NCI-H2029 treated with DMSO at 0.1 percent for 48 hours (cell line): Measurements from ENCODE around the gene AP3S1.
"Not testable (repeated sequence)": the region's sequence is repeated elsewhere in the genome, so short reads cannot be mapped to it uniquely, and the experiment has no call there.

ENCODE experiments used
- DNase-seq: peaks from one replicate; lab custom pipeline; 2025; lab: John Stamatoyannopoulos, UW

AP3S1 gene

DNA sequence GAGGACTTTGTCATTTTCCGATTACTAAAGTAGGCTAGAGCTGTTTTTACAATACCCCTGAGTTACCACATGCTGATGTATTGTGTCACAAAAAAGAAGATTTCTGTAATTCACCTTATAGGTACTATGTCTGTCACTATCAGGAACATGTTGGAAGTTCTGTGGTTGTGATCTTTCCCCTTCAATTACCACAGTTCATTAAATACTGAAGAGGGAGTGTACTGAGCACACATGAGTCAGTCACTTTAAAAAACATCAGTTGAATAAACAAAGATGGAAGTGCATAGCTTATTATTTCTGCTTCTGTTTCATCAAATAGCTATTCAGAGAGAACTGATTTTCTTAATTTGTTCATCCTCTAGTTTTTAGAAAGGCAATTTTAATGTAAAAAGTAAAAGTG is 31.7 kb downstream of the AP3S1 start:
- DNase-seq = peak; percentile 49

DNA sequence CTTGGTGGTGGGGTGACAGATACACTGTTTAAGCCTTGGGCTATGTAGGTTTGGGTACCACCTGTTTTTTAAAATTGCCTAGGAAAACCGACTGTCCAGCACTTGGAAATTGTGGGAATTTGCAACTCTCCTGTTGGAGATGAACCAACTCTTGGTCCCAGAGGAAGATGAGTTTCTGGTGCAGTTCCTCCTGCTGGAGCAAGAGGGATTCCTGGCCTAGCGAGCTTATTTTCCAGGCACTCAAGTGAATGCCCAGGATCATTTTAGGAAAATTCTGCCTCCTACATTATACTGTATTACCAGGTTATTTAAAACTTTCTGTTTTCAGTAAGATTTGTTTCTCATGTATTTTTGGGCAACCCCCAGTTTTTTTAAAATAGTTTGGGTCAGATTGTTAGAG is 33.7 kb downstream of the AP3S1 start:
- DNase-seq = no peak

DNA sequence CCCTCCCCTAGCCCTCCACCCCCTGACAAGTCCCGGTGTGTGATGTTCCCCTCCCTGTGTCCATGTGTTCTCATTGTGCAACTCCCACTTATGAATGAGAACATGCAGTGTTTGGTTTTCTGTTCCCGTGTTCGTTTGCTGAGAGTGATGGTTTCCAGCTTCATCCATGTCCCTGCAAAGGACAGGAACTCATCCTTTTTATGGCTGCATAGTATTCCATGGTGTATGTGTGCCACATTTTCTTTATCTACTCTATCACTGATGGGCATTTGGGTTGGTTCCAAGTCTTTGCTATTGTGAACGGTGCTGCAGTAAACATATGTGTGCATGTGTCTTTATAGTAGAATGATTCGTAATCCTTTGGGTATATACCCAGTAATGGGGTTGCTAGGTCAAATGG is 35.6 kb downstream of the AP3S1 start:
- not testable (repeated sequence) for DNase-seq

DNA sequence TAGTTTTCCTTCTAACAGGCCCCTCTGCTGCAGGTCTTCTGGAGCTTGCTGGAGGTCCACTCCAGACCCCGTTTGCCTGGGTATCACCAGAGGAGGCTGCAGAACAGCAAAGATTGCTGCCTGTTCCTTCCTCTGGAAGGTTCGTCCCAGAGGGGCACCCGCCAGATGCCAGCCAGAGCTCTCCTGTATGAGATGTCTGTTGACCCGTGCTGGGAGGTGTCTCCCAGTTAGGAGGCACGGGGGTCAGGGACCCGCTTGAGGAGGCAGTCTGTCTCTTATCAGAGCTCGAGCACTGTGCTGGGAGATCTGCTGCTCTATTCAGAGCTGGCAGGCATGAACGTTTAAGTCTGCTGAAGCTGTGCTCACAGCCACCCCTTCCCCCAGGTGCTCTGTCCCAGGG is 40.7 kb downstream of the AP3S1 start:
- DNase-seq = not testable (repeated sequence)

DNA sequence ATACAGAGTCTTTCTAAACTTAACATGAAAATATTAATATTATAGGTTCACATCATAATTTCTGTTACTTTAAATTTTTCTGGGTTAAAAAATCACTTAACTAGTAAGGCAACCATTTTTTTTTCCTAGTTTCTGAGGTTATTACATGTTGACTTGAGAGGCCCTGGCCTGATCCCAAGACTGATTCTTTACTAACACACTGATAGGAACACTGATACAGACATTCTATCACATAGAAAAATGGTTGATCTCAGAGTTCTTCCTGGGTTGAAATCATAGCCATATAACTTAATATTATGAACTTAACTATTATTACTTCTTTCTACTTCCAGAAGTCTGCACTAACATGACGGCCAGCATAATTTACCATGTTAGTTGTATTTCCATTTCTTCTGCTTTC is 43.0 kb downstream of the AP3S1 start:
- no peak for DNase-seq

DNA sequence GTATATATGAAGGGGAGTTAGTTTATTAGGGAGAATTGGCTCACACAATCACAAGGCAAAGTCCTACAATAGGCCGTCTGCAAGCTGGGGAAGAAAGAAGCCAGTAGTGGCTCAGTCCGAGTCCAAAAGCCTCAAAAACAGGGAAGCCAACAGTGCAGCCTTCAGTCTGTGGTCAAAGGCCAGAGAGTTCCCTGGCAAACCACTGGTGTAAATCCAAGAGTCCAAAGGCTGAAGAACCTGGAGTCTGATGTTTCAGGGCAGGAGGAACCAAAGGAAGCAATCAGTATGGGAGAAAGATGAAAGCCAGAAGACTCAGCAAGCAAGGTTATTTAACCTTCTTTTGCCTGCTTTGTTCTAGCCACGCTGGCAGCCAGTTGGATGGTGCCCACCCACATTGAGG is 43.5 kb downstream of the AP3S1 start:
- DNase-seq = not testable (repeated sequence)

DNA sequence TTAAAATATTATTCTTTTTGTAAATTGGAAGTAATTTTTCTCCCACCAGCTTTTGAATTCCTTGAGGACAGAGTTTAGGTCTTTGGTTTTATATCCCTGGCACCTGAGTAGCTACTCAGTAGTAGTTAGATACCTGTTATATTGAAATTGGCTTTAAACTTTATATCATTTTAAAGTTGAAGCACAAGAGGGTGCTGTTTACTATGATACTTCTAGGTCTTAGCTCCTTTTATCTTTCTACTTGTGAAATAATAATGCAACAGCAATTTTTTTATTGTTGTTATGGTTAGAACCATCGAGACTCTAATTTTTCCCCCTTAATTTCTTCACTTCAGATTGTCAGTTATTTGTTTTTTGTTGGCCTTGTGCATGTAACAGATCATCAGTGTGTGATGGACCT is 46.3 kb downstream of the AP3S1 start:
- DNase-seq = no peak

DNA sequence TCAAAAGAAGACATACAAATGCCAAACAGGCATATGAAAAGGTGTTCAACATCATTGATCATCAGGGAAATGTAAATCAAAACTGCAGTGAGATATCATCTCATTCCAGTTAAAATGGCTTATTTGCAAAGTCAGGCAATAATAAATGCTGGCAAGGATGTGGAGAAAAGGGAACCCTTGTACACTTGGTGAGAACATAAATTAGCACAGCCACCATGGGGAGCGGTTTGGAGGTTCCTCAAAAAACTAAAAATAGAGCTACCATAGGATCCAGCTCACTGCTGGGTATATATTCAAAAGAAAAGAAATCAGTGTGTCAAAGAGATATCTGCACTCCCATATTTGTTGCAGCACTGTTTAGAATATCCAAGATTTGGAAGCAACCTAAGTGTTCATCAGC is 50.3 kb downstream of the AP3S1 start:
- no peak for DNase-seq

DNA sequence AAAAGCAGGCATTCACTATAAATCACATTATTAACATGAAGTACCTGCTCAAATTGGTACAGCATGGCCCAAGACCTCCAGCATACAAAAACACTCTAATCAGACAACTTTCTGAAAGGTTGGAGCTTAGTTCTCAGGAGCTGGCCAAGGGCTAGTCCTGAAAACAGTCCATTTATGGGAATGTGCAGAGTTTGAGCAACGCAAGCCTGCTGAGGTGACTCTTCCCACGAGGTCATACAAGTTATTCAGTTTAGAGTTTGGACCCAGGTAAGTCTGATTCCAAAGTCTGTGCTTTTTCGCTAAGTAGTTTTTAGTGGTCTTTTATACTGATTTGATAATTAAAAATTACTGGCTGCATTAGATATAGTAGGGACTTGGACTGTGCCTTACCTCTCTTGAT is 52.6 kb downstream of the AP3S1 start:
- no peak for DNase-seq

DNA sequence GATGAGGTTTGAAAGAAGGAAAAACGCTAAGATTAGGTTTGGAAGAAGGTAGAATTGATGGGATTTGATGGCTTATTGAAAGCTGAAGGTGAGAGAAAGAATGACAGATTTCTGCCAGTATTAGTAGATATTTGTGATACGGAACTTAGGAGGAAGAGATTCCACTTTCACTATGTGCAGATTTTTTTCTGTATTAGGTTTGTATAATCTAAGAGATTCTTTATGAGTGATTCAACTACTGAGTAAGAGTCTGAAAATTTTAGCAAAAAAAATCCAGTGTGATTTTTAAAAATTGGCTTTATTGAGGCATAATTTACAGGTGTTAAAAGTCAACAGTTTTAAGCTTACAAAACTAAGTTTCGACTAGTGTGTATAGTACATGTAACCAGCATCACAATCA is 54.1 kb downstream of the AP3S1 start:
- no peak for DNase-seq

DNA sequence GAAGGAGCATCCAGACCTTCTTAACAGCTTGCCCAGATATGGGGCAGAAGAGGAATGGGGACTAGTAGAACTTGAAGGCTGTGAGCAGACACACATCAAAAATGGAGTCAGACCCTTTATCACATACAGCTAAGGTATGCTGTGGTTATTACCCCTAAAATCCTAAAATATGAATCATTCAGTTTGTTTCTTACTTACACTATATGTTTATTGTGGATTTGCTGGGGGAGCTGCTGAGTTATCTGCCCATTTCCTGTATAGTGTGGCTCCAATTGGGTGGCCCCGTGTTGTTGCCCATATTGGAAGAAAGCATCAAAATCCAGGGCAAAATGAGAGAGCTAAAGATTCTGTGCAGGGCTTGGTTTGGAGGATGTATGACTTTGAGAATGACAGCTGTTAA is 56.9 kb downstream of the AP3S1 start:
- DNase-seq = no peak

DNA sequence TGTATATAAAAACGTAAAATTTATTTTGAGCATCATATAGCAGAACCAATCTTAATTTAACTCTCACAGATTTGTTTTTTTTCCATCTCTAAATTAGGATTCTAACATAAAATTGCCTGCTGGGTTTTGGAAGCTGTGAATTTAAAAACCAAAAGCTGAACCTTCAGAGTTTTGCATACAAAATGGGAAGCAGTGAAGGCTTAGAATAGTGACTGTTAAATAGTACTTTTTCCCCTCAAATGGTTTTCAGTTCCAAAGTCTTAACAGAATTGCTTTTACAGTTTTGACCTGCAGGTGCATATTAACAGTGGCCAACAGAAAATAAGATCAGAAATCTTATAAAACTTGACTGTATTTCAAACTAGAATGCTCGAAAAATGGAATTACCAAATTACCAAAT is 65.4 kb downstream of the AP3S1 start:
- DNase-seq = no peak

DNA sequence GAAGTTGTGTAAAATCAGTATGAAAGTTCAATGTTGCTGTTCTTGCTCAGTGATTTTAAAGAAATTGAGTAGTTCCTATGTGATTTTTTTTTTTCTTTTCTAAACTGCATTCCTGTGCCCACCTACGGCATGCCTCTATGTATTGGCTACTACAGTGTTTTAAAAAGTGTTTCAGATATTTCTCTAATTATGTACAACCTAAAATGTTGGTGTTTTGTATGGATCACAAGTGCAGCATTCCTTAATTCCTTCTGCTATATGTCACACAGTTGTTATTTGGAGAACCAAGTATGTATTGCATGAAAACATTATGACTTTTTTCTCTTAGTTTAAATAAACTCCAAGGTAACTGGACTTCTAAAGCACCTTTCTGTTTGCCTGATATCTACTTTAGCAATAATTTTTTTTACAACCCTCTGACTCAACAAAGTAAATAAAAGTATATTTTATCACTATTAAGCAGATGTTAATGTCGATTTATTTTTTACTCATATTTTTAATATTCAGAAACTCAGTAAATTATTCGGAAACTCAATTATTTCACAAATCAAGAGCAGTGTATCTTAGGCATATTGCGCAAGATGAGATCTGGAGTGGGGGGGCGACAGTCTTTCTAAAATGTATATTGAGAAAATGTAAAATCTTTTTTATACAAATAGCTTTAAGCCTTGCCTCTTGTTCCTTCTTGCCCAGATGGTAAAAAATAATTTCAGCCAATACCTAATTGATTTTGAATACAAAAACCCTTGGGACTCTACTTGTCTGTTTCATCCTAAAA is 72.1 kb downstream of the AP3S1 start:
- not testable (repeated sequence) for DNase-seq

DNA sequence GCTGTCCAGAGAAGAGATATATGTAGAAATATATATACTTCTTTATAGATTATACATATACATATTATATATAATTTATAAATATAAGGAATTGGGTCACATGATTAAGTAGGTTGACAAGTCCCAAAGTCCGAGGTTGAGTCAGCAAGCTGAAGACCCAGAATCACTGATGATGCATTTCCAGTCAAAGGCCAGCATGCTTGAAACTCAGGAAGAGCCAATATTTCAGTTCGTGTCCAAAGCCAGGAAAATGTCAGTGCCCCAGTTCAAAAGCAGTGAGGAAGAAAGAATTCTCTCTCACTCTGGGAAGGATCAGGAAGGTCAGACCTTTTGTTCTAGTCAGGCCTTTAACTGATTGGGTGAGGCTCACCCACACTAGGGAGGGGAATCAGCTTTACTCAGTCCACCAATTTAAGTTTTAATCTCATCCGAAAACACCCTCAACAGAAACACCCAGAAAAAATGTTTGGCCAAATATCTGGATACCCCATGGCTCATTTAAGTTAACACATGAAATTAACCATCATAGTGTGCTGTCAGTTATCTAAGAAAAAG is 78.5 kb downstream of the AP3S1 start:
- no peak for DNase-seq

DNA sequence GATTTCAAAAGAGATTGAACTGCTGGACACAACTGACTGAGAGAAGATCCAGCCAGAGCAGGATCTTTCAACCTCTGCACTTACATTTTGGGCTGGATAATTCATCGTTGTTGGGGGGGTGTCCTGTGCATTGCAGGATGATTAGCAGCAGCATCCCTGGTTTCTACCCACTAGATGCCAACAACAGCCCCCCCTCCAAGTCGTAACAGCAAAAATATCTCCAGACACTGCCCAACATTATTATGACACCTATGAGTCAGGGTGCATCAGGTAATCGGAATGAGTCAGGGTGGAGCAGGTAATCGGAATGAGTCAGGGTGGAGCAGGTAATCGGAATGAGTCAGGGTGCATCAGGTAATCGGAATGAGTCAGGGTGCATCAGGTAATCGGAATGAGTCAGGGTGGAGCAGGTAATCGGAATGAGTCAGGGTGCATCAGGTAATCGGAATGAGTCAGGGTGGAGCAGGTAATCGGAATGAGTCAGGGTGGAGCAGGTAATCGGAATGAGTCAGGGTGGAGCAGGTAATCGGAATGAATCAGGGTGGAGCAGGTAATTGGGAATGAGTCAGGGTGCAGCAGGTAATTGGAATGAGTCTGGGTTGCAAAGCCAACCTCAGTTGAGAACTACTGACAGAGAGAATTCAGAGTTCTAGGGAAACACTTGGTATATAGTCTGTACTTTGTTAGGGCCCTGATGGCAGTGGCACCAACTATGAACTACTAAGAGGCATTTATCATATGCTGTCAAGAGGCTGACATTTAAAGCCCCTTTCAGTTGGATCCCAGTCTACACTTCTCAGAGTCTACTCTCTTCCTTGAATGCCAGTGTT is 87.1 kb downstream of the AP3S1 start:
- not testable (repeated sequence) for DNase-seq

DNA sequence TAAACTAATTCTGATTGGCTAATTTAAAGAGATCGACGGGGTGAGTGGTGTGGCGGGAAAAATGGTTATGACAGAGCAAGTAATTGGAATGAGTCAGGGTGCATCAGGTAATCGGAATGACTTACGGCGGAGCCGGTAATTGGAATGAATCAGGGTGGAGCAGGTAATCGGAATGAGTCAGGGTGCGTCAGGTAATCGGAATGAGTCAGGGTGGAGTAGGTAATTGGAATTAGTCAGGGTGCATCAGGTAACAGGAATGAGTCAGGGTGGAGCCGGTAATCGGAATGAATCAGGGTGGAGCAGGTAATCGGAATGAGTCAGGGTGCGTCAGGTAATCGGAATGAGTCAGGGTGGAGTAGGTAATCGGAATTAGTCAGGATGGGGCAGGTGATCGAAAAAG is 88.4 kb downstream of the AP3S1 start:
- DNase-seq = not testable (repeated sequence)

DNA sequence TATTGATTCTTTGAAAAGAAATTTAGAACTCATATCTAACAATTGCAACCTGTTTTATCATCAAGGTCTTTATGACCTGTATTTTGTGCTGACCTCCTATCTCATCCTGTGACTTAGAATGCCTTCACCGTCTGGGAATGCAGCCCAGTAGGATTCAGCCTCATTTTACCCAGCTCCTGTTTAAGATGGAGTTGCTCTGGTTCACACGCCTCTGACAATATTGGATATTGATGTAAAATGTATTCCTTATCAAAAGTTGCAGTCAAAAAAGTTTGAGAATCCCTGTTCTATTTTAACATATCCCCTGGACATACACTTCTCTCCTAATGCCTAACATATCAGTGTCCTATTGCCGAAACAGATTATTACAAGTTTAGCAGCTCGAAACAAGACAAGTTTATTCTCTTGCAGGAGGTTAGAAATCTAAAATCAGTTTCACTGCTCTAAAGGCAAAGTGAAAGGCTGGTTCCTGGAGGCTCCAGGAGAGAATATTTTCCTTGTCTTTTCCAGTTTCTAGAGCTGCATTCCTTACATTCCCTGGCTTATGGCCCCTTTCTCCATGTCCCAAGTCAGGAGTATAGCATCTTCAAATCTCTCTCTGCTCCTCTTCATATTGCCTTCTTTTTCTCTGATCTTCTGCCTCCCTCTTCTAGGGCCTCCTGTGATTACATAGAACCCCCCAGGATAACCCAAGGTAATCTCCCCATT is 89.0 kb downstream of the AP3S1 start:
- DNase-seq = no peak

DNA sequence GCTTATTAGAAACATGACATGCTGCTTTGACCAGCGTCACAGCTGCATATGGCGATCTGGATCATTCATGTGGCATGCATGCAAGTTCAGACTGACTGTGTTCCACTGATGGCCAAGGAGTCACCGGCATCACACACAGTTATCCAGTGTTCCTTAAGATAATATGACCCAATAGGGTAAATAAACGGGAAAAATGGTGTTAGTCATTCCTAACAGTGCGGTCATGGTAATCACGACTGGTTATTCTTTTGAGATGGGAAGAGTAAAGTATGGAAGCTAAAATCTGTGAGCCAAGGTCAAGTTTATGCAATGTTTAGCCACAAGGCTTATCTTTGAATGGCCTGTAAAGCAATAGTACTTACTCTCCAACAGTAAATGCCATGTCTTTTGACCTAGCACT is 91.3 kb downstream of the AP3S1 start:
- no peak for DNase-seq

DNA sequence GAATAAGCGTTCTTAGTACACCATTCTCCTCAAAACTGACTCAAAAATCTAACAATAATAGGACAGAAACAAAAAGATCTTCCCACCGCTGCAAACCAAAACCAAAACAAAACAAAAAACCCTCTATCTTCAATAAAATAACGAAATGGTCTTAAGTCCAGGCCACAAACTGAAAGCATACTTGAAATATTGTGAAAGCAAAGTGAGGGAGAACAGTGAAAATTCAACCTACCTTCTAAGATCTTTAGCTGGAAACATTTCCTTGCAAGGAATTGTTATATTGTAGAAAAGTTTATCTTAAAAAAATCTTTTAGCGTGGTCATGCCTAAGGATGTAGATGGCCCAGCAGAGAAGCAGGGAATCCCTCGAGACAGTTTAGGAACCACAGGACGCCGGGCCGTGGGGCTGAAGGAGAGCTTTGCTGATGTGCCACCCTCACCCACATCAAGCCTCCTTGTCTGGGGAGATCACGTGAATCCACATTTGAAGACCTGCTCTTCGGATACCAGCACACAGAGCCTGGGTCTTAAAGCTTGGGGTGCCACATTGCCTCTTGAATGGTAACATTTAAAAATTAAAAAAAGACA is 92.7 kb downstream of the AP3S1 start:
- no peak for DNase-seq

DNA sequence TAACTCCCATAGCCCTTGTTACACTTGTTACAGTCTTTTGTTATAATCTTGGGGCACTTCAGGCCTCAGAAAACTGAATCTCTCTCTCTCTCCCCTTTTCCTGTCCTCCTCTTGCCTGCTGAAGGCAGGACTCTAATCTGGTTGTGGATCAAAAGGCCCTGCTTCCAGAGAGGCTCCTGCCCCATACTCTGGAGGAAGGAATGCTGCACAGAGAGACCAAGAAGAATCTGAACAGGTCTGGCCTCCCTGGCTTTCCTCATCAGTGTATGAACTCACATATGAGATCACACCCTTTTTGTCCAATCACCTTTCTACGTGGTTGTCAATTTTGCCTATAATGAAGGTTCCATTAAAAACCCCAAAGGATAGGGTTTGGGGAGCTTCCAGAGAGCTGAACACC is 94.3 kb downstream of the AP3S1 start:
- no peak for DNase-seq

DNA sequence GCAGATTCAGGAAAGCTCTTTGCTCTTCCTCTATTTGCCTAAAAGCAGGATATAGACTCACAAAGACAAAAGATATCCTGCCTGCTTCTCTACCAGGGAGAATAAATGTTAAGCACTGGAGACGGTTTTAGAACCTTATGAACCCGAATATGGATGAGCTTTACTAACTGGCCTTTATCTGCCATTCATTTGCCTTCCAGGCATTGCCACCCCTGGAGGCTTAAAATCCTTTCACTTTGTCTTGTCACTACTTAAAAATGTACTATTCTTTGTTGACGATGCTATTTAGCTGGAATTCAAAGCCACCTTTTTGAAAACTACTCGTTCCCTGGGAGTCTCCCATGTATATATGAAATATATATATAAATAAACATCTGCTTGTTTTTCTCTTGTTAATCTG is 97.3 kb downstream of the AP3S1 start:
- DNase-seq = no peak
